VCaP (cell line): Measurements from ENCODE around the gene ASB16.

Source experiments
- H3K27ac ChIP-seq: fragments of 450-650 bp; 2 replicates; pipeline ENCODE4 v1.5.1; 2017
- CTCF ChIP-seq: fragments of 450-650 bp; conservative IDR thresholded peaks from 2 replicates; pipeline ENCODE4 v1.5.1; 2017; ENCODE audit warnings: mild to moderate bottlenecking, moderate library complexity

The ASB16 gene

GRCh38 chr17:44187131-44187899 lies 16.8 kb downstream of the ASB16 start:
- no peak for TF ChIP-seq CTCF

DNA sequence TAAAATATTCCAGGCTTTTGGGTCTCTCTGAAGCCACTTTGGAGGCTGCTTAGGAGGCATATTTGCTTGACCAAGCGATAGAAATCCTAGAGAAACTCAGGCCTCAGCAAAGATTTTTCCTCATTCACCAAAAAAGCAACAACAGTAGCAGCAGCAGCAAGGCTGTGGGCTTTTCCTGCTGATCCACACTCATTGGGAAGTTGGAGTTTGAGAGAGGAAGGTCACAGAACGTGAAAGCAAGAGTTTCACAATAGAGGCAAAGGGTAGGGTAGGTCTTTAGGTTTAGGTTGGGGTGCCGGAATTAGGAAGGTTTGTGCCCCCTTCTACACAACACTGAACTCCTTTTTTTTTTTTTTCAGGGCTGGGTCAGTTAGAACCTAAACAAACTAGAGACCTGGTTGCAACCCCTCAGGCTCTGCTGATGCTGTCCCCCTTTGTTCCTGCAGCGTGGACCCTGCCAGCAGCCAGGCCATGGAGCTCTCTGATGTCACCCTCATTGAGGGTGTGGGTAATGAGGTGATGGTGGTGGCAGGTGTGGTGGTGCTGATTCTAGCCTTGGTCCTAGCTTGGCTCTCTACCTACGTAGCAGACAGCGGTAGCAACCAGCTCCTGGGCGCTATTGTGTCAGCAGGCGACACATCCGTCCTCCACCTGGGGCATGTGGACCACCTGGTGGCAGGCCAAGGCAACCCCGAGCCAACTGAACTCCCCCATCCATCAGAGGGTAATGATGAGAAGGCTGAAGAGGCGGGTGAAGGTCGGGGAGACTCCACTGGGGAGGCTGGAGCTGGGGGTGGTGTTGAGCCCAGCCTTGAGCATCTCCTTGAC lies 18.3 kb downstream of the ASB16 start:
- peak overlapping the region; percentile 93; the same call in 1 of the 2 replicates for H3K27ac ChIP-seq
- no peak for TF ChIP-seq CTCF

More at GRCh38 chr17:44187131-44187899, 16.8 kb downstream of the ASB16 start:
- H3K27ac ChIP-seq: peak overlapping the region; percentile 93

DNA sequence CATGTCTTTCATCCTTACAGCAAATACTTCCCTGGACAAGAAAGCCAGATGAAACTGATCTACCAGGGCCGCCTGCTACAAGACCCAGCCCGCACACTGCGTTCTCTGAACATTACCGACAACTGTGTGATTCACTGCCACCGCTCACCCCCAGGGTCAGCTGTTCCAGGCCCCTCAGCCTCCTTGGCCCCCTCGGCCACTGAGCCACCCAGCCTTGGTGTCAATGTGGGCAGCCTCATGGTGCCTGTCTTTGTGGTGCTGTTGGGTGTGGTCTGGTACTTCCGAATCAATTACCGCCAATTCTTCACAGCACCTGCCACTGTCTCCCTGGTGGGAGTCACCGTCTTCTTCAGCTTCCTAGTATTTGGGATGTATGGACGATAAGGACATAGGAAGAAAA lies 20.0 kb downstream of the ASB16 start:
- no peak overlapping the region for H3K27ac ChIP-seq
- TF ChIP-seq CTCF: no peak

GRCh38 chr17:44191369-44191768 lies 20.9 kb downstream of the ASB16 start:
- no peak for TF ChIP-seq CTCF

GRCh38 chr17:44191941-44192496 lies 21.5 kb downstream of the ASB16 start:
- TF ChIP-seq CTCF: no peak
- peak overlapping the region; percentile 36 for H3K27ac ChIP-seq

More at GRCh38 chr17:44191369-44191768, 20.9 kb downstream of the ASB16 start:
- H3K27ac ChIP-seq: peak overlapping the region; percentile 36; the same call in 1 of the 2 replicates

DNA sequence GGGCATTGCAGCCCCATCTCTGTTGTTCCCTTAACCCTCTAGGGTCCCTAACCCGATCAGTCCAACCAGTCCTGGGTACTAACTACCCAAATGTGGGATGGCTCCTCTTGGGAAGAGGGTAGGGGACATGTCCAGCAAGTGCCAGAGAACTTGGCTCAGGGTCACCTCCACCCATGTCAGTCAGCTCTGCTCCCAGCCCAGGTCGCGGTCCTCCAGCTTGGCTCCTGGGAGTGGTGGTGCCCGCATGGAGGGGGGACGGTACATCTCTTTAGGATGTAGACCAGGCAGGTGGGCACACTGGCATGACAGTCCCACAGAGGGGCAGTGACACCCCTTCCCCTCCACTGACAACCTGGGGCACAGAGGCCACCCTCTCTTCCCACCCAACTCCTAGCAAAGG lies 22.2 kb downstream of the ASB16 start:
- no peak for TF ChIP-seq CTCF
- H3K27ac ChIP-seq: peak overlapping the region; percentile 36
